ENCODE data around the gene PDE8B.

Gene PDE8B

DNA sequence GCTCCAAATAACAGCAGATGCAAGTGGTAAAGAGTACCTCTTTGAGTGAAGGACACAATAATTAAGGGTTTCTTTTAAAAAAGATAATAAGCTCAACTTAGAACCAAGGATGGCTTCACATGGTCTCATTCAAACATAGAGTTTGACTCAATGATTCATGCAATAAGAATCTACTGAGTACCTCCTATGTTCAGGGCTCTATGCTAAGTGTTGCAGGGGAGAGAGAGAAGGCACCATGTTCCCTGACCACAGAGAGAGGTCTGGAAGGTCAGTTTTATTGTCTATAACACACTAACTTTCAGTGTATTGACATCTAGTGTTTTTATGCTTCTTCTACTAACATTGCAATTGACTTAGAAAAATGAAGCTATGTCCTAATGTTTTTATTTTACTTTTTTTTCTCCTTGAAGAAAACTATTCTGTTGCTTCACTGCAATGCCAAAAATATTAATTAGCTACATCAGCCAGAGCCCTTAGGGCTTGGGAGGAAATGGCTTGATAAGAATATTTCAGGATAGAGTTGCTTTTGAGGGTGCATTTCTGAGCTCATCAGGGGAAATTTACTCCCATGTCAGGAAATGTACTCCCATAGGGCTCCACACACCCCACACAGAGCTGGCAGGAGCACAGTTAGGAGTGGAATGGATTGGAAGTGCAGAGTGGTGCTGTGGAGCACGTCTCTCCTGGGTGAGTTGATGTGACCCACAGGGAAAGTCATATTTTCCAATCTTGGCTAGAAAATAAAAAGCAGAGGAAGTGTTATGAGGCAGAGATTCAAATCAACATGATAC is 106.6 kb downstream of the PDE8B start:
- no peaks in the 10 kb centered on the region for H3K9me3 ChIP-seq
- peak overlapping the region; percentile 28; the same call in 1 of the 2 replicates for H3K4me2 ChIP-seq
- 0 out of 2 replicates have a peak, but pooled peaks cover 4% of the 10 kb centered on the region for H3K4me1 ChIP-seq
- no peaks in the 10 kb centered on the region for H4K20me1 ChIP-seq
- no peak overlapping the region for H3K27ac ChIP-seq
- H3K27me3 ChIP-seq, result no peaks in the 10 kb centered on the region
- H3K9ac ChIP-seq, result no peak overlapping the region
- no peak overlapping the region for H3K4me3 ChIP-seq
- H3K36me3 ChIP-seq, result no peaks in the 10 kb centered on the region
- no peak for TF ChIP-seq Cebpa-rat (IDR thresholded peaks at IDR 0.05)

DNA sequence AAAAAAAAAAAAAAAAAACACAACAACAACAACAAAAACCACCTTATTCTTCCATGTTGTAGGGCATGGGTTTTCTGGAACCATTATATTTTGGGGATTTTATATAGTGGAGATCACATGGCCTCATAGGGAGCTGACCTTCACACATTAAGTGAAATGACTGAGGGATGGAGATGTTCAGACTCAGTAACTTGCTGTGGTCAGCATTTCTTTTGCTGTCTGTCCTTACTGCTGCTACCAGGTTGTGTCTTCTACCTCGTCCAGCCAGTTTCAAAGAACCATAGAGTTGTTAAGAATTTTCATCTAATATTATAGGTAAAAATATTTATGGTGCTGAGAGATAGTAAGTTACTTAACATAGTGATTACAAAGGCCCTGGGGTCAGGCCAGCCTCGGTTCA is 107.6 kb downstream of the PDE8B start:
- no peak overlapping the region for H3K9ac ChIP-seq

DNA sequence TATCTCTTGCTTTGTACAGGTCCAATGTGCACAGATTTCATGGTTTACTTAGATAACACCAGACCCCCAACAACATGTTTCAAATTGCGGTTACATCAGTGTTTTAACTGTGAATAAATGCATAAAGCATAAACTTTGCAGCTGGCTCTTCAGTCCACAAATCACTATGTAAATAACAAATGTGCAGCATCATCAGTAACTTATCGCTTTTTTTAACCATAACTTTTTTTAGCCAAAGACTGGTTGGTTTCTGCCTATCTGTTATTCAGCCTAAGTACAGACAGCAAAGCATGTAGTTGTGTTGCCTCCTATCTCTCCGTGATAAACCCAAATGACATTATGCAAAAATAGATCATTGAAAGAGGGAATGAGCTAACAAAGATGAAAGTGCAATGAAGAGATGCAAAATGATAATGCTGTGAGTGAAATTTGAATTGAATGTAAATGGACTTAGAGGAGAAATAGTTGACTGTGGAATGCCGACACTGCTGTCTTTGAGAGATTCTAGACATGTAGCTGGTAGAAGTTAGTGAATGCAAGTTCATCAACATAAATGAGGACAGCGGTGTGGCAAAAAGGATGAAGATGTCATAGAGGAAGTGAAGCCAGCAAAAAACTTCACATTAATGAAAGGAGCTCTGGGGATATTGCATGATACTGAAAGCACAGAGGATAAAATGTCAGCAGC is 108.8 kb downstream of the PDE8B start:
- Histone ChIP-seq H3K4me1 (0 out of 2 replicates have a peak, but pooled peaks cover 4% of the 10 kb centered on the region), H3K4me2 (no peak overlapping the region), H3K27ac (no peak overlapping the region), H3K9me3 (no peaks in the 10 kb centered on the region), H3K36me3 (no peaks in the 10 kb centered on the region), H3K4me3 (no peak overlapping the region), H3K27me3 (no peaks in the 10 kb centered on the region), H3K9ac (no peak overlapping the region), H4K20me1 (no peaks in the 10 kb centered on the region)
- TF ChIP-seq Cebpa-rat (IDR thresholded peaks at IDR 0.05), result no peak

More for the DNA sequence above, 107.6 kb downstream of the PDE8B start:
- H3K4me1 ChIP-seq, result 0 out of 2 replicates have a peak, but pooled peaks cover 4% of the 10 kb centered on the region
- TF ChIP-seq Cebpa-rat (IDR thresholded peaks at IDR 0.05), result no peak
- H3K4me2 ChIP-seq, result no peak overlapping the region
- H3K9me3 ChIP-seq, result no peaks in the 10 kb centered on the region
- no peak overlapping the region for H3K4me3 ChIP-seq
- H3K27ac ChIP-seq, result no peak overlapping the region
- no peaks in the 10 kb centered on the region for H4K20me1 ChIP-seq
- H3K36me3 ChIP-seq, result no peaks in the 10 kb centered on the region
- no peaks in the 10 kb centered on the region for H3K27me3 ChIP-seq

DNA sequence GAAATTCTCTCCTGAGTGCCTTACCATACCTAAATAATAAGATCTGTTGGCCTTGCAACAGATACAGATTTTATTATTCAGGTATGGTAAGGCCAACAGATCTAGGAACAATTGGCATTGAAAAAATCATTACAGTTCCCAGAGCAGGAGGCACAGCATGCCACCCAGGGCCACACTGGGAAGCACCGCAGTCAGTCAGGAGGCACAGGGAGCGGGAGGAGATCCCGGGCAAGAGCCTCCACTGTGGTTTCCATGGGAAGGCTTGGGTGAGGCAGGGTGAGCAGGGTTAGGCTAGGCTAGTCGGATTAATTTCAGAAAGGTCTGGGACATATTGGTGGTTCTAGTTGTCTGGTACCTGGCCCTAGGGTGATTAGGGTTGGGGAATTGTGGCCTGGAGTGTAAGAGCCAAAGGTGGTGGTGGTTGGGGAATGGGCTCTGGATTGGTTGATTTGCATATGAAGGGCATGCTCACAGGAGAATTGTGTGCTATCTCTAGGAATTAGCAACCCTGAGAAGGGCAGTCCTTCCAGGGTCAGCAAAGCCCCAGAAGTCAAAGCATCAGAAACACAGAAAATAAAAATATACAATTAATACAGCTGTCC is 111.4 kb downstream of the PDE8B start:
- Histone ChIP-seq H3K4me2 (no peak overlapping the region), H3K27ac (no peak overlapping the region), H3K9me3 (no peaks in the 10 kb centered on the region), H3K9ac (no peak overlapping the region), H3K4me3 (no peak overlapping the region), H3K27me3 (no peaks in the 10 kb centered on the region), H4K20me1 (no peaks in the 10 kb centered on the region), H3K36me3 (no peaks in the 10 kb centered on the region), H3K4me1 (0 out of 2 replicates have a peak, but pooled peaks cover 4% of the 10 kb centered on the region)
- TF ChIP-seq Cebpa-rat (IDR thresholded peaks at IDR 0.05), result no peak

DNA sequence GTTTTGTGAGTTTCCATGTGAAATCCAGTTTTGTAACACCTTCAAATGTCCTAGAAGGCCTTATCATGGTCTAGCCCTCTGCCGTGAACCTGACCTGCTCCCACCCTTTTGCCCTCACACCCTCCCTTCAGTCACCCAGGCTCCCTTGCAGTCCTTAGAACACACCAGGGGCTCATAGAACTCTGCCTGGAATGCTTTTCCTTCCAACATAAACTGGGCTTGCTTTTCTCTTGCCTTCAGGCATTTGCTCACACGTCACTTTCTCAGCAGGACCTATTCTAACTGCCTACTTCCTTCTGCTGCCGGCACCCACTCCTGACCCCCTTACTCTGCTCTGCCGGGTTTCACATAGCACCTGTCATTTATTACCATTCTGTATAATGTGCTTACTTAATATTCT is 111.9 kb downstream of the PDE8B start:
- H3K9me3 ChIP-seq, result no peaks in the 10 kb centered on the region
- H3K36me3 ChIP-seq, result no peaks in the 10 kb centered on the region
- H3K9ac ChIP-seq, result no peak overlapping the region
- no peak overlapping the region for H3K4me3 ChIP-seq
- H3K27me3 ChIP-seq, result no peaks in the 10 kb centered on the region
- TF ChIP-seq Cebpa-rat (IDR thresholded peaks at IDR 0.05), result no peak
- no peak overlapping the region for H3K27ac ChIP-seq
- H4K20me1 ChIP-seq, result no peaks in the 10 kb centered on the region
- H3K4me2 ChIP-seq, result no peak overlapping the region
- H3K4me1 ChIP-seq, result 0 out of 2 replicates have a peak, but pooled peaks cover 1% of the 10 kb centered on the region

DNA sequence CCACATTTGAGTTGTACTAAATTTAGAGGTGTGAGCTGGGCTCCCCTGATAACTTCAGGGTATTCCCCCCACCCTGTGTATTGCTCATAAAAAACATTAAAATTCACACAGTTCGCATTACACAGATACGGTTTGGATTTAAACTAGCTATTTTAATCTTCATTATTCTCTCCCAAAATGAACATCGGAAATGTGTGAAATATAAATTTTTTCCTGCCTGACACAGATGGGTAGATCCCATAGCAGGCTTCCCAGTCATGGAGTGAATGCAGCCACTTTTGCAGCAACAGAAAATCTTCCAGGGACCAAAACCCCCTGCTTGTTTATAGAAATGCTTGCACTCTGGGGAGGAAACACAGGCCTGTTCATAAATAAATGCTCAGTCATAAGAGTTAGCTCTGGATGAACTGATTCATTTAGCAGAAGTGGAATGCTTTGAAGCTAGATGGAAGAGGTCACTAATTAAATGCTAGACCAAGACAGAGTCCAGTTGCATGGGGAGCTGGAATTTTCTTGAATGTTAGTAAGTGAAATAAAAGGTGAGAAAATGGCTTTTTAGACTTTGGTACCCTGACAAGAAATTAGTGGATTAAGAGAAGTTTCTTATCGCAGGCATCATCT is 115.6 kb downstream of the PDE8B start:
- H3K9ac ChIP-seq, result no peak overlapping the region
- H3K4me2 ChIP-seq, result no peak overlapping the region
- H3K9me3 ChIP-seq, result no peaks in the 10 kb centered on the region
- H3K4me1 ChIP-seq, result peaks cover 8% of the 10 kb centered on the region; the same call in 1 of the 2 replicates
- TF ChIP-seq Cebpa-rat (IDR thresholded peaks at IDR 0.05), result no peak
- H3K36me3 ChIP-seq, result no peaks in the 10 kb centered on the region
- no peaks in the 10 kb centered on the region for H4K20me1 ChIP-seq
- H3K4me3 ChIP-seq, result no peak overlapping the region
- no peaks in the 10 kb centered on the region for H3K27me3 ChIP-seq
- H3K27ac ChIP-seq, result no peak overlapping the region

DNA sequence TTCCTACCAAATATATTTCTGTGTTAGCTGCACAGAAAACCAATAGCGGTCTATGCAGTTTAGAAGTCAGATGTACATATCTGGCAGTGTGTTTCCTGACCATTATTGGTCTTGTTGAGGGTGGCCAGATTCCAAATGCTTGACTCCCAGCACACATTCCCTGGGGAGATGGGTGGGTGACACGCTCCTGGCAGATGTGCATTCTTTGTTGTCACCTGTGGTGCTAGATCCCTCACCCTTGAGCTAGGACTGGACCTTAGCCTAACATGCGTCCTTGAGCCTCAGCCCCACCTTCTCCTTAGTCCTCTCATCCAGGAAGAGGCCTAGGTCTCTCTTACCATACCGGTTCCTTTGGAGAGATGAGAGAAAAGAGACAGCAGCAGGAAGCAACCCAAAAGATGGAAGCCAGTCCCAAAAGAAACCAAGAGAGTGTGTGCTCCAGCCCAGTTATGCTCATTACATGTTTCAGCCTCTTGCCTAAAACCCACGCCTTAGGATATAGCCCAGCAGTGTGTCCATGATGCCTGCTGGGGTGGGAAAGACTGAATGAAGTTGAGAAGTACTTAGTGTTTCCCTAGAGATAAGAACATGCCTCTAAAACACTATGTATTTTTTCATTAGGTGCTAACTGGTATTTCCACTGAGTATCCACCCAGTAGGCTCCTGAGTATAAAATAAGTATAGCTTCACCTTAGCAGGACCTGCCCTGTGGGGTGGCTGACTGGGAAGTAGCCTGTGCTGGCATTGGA is 116.7 kb downstream of the PDE8B start:
- no peaks in the 10 kb centered on the region for H3K27me3 ChIP-seq
- H3K4me1 ChIP-seq, result peaks cover 17% of the 10 kb centered on the region; the same call in 1 of the 2 replicates
- no peak overlapping the region for H3K4me3 ChIP-seq
- no peak overlapping the region for H3K9ac ChIP-seq
- H3K4me2 ChIP-seq, result no peak overlapping the region
- no peak overlapping the region for H3K27ac ChIP-seq
- H3K9me3 ChIP-seq, result no peaks in the 10 kb centered on the region
- no peaks in the 10 kb centered on the region for H3K36me3 ChIP-seq
- no peaks in the 10 kb centered on the region for H4K20me1 ChIP-seq
- TF ChIP-seq Cebpa-rat (IDR thresholded peaks at IDR 0.05), result no peak

DNA sequence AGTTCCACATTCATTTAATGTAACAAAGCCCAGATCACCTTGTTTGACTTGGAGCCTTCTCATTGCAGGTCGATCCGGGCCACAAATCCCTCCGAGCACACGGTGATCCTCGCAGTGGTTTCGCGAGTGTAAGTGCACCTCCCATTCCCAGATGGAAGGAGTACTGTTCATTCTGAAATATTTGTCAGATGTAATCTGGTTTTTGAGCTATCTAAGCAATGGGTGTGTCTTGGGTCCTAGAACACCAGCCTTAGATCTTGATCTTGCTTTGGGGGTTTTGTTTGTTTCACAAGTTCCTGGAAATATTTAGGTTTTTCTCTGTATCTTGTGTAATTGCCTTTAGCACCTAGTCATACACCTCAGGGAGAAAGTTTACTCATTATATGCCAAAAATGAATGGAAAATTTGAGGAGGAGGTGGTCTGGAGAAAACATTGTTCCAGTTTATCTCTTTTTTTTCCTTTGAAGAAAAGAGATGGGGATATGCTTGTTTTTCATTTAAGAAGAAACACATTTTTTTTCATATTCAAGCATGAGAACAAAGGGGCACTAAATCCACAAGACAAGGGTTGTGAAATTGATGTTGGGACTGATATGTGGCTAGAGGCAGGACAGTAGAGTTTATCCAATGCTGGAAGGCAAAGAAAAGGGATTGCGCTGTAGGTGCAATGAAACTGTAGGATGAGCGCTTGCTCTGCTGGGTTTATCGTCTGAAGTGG is 118.6 kb downstream of the PDE8B start:
- Histone ChIP-seq H3K9ac (no peak overlapping the region), H3K4me3 (no peak overlapping the region), H3K4me1 (peaks cover 17% of the 10 kb centered on the region; the same call in 1 of the 2 replicates), H3K27me3 (no peaks in the 10 kb centered on the region), H3K27ac (no peak overlapping the region), H3K9me3 (no peaks in the 10 kb centered on the region), H3K4me2 (no peak overlapping the region), H4K20me1 (no peaks in the 10 kb centered on the region), H3K36me3 (no peaks in the 10 kb centered on the region)
- TF ChIP-seq Cebpa-rat (IDR thresholded peaks at IDR 0.05), result no peak
